ENCODE measurements around the gene HOXC5. TPM values are rescaled to one million over a fixed set of nuclear protein-coding genes. Genes with fewer than 3 reads are reported as not detected.

The HOXC5 gene
- total RNA-seq, 2 donors from 2014 or later, result not detected

DNA sequence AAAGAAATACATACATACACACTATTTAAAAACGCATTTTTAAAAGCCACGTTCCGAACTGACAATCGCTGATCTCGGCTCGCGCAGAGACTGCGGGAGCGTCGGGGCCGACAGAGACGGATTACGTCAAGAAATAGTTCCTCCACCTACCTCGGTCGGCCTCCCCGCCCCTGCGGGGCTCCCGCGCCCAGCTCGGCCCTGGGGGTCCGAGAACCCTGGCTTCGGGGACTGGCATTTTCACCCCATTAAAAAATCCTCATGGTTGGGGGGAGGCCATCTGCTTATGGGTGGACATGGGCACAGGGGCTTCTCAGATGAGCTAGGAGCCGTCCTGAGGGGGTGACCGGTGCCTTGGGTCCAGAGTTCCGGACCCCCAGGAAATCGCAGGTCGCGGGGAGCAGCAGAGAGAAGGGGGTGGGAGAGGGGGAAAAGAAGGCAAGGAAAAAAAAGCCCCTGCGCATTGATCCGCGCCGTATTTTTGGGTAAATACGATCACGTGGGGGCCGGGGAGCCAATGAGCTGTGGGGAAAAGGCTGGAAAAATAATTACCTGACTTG is 33.2 kb upstream of the HOXC5 start:
- Mint-ChIP-seq H3K4me3 (peak overlapping the region; percentile 25), H3K27me3 (peaks cover 70 to 72% of the 10 kb centered on the region in 2 donors), H3K9me3 (no peaks in the 10 kb centered on the region), H3K36me3 (no peaks in the 10 kb centered on the region), H3K27ac (no peak overlapping the region), H3K4me1 (ENCODE audit: low read depth in 2 of 2) (peaks cover 21 to 34% of the 10 kb centered on the region in 2 donors)
- ATAC-seq (no peak), DNase-seq (ENCODE audit: low spot score) (no peak)

DNA sequence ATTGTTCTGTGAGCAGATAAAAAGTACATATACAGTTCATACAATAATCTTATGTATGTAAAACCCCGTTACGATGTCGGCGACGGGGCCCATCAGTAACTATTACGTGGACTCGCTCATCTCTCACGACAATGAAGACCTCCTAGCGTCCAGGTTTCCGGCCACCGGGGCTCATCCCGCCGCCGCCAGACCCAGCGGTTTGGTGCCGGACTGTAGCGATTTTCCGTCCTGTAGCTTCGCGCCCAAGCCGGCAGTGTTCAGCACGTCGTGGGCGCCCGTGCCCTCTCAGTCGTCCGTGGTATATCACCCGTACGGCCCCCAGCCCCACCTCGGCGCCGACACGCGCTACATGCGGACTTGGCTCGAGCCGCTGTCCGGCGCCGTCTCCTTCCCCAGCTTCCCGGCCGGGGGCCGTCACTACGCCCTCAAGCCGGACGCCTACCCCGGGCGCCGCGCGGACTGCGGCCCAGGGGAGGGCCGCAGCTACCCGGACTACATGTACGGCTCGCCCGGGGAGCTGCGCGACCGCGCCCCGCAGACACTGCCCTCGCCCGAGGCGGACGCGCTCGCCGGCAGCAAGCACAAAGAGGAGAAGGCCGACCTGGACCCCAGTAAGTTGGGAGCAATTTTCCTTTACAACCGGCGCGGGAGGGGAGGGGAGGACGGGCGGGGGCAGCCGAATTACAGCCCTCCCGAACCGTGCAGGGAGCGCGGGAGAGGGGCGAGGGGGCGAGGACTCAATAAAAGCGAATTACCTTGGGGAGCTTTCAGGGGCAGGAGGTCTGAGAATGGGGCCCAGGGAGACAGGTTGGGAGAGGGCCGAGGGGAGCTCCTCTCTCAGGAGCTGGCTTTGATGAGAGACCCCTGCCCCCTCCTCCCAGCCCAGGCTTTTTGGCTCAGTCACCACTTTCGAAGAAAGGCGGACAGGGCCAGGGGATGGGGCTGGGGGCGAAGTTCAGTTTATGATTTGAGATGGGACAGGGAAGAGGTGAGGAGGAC is 32.4 kb upstream of the HOXC5 start, which contains the start of gene HOXC9:
Gene HOXC9, plus strand, starts transcription at position 46 of the 999 bp plus-strand sequence. Its CDS starts 28 bp downstream, at position 74.
- Mint-ChIP-seq H3K27me3 (peaks cover 70 to 71% of the 10 kb centered on the region in 2 donors), H3K27ac (no peak within 1 kb of the TSS), H3K4me3 (peak within 1 kb of the TSS; percentile 25), H3K9me3 (no peaks in the 10 kb centered on the region), H3K4me1 (ENCODE audit: low read depth in 2 of 2) (peaks cover 15 to 30% of the 10 kb centered on the region in 2 donors), H3K36me3 (no peaks in the 10 kb centered on the region)
- DNase-seq (ENCODE audit: low spot score) (no peak), ATAC-seq (no peak)

DNA sequence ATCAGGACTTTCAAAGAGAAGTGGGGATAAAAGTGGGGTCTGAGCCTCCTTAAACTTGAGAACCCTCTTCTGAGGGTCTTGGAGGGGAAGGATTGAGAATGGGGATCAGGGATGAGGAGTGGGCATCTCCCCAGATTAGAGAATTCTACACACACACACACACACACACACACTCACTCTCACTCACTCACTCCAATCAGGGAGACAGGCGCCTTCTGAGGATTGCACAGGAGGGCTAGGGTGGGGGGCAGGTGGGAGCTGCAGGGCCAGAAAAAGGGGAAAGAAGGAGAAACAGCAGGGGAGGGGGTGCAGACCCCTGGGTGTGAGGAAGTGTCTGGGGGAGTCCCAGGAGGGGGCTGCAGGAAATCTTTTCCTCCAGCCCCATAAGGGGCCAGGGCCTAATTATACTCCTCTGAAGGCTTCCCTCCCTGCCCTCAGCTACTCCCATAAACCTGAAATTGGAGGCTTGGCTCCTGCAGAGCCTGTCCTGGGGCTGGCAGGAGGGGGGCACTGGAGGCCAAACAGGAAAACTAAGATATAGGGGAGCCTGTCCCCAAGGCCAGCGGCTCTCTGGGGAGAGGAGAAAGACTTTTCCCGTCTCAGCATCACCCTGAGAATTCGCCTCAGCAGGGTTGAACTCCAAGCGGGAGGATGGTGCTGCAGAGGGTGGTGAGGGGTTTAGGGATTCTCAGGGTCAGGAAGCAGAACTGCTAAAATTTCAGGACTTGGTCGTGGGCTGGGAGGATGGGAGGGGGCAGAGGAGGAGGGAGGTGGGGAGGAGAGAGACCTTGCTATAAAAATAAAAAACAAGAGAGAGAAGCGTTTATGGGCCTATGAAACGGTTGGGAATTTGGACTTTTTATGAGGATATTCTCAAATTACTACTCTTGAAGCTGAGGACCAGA is 31.3 kb upstream of the HOXC5 start:
- peaks cover 18 to 33% of the 10 kb centered on the region in 2 donors for H3K4me1 Mint-ChIP-seq (ENCODE audit: low read depth in 2 of 2)
- no peak overlapping the region for H3K27ac Mint-ChIP-seq
- no peak for DNase-seq (ENCODE audit: low spot score)
- H3K4me3 Mint-ChIP-seq, result no peak overlapping the region
- no peaks in the 10 kb centered on the region for H3K9me3 Mint-ChIP-seq
- peaks cover 73 to 74% of the 10 kb centered on the region in 2 donors for H3K27me3 Mint-ChIP-seq
- no peak for ATAC-seq
- H3K36me3 Mint-ChIP-seq, result no peaks in the 10 kb centered on the region

DNA sequence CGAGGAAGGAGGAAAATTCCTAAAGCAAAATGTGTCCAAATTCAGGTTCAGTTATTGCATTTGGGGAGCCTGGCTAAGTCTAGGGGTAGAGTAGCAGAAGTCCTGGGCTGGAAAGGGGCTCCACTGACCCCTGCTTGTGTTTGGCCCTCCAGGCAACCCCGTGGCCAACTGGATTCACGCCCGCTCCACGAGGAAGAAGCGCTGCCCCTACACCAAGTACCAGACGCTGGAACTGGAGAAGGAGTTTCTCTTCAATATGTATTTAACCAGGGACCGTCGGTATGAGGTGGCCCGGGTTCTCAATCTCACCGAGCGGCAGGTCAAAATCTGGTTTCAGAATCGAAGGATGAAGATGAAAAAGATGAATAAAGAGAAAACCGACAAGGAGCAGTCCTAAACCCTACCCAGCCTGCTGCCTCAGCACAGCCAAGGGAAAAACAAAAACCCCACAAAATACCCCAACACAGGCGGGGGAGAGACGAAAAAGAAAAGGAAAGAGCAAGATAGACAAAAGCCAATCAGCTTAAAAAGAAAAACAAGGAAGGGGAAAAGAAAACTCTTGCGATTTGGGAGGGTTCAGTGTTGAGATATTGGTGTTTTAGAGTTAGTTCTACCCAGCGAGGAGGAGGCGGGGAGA is 30.5 kb upstream of the HOXC5 start:
- H3K27ac Mint-ChIP-seq, result no peak overlapping the region
- ATAC-seq (no peak), DNase-seq (ENCODE audit: low spot score) (no peak)
- H3K27me3 Mint-ChIP-seq, result peaks cover 70 to 74% of the 10 kb centered on the region in 2 donors
- H3K4me3 Mint-ChIP-seq, result no peak overlapping the region
- H3K9me3 Mint-ChIP-seq, result no peaks in the 10 kb centered on the region
- no peaks in the 10 kb centered on the region for H3K36me3 Mint-ChIP-seq
- H3K4me1 Mint-ChIP-seq (ENCODE audit: low read depth in 2 of 2), result peaks cover 17 to 32% of the 10 kb centered on the region in 2 donors

DNA sequence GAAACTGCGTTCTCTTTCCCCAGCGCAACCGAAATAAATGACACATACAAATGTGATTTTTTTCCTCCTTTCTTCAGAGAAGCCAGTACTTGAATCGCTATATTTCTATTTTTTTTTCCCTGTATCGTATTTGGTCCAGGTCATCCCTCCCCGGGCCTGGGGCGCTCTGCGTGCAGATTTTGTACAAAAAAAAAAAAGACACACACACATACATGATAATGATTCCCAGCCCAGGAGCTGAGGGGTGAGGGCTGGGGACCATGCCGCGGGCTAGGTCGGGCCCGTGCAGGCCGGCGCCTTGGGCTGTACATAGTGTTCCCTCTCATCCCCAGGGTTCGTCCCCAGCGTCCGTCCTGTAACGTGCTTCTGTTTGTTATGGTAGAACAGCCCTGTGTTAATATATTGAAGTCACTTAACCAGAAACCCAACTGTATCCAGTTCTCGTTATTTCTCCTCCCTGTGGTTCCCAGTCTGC is 29.9 kb upstream of the HOXC5 start:
- H3K27ac Mint-ChIP-seq, result no peak overlapping the region
- no peaks in the 10 kb centered on the region for H3K36me3 Mint-ChIP-seq
- H3K4me1 Mint-ChIP-seq (ENCODE audit: low read depth in 2 of 2), result peaks cover 12 to 28% of the 10 kb centered on the region in 2 donors
- DNase-seq (ENCODE audit: low spot score) (no peak), ATAC-seq (no peak)
- H3K27me3 Mint-ChIP-seq, result peaks cover 68 to 74% of the 10 kb centered on the region in 2 donors
- no peaks in the 10 kb centered on the region for H3K9me3 Mint-ChIP-seq
- no peak overlapping the region for H3K4me3 Mint-ChIP-seq

GRCh38 chr12:54003625-54004024 is 29.2 kb upstream of the HOXC5 start:
- Mint-ChIP-seq H3K9me3 (no peaks in the 10 kb centered on the region), H3K27me3 (peaks cover 65 to 68% of the 10 kb centered on the region in 2 donors), H3K4me3 (no peak overlapping the region), H3K4me1 (ENCODE audit: low read depth in 2 of 2) (peaks cover 12 to 26% of the 10 kb centered on the region in 2 donors), H3K27ac (no peak overlapping the region), H3K36me3 (no peaks in the 10 kb centered on the region)
- no peak for DNase-seq (ENCODE audit: low spot score)
- ATAC-seq, result no peak

GRCh38 chr12:54004063-54004840 is 28.6 kb upstream of the HOXC5 start:
- no peak overlapping the region for H3K4me3 Mint-ChIP-seq
- H3K9me3 Mint-ChIP-seq, result no peaks in the 10 kb centered on the region
- no peak for DNase-seq (ENCODE audit: low spot score)
- peaks cover 63 to 64% of the 10 kb centered on the region in 2 donors for H3K27me3 Mint-ChIP-seq
- H3K4me1 Mint-ChIP-seq (ENCODE audit: low read depth in 2 of 2), result peaks cover 12 to 28% of the 10 kb centered on the region in 2 donors
- H3K36me3 Mint-ChIP-seq, result no peaks in the 10 kb centered on the region
- no peak overlapping the region for H3K27ac Mint-ChIP-seq
- no peak for ATAC-seq

- no peak for DNase-seq (ENCODE audit: low spot score)
- Mint-ChIP-seq H3K36me3 (no peaks in the 10 kb centered on the region), H3K27ac (peak overlapping the region in 1 of 2 donors; percentile 40), H3K9me3 (no peaks in the 10 kb centered on the region), H3K27me3 (peaks cover 60 to 72% of the 10 kb centered on the region in 2 donors), H3K4me1 (ENCODE audit: low read depth in 2 of 2) (peaks cover 12 to 25% of the 10 kb centered on the region in 2 donors), H3K4me3 (no peak overlapping the region)
- ATAC-seq, result no peak
Observed at GRCh38 chr12:54004841-54005530, 27.9 kb upstream of the HOXC5 start.

GRCh38 chr12:54005531-54005852 is 27.4 kb upstream of the HOXC5 start:
- no peak for ATAC-seq
- peaks cover 60 to 77% of the 10 kb centered on the region in 2 donors for H3K27me3 Mint-ChIP-seq
- DNase-seq (ENCODE audit: low spot score), result no peak
- H3K4me1 Mint-ChIP-seq (ENCODE audit: low read depth in 2 of 2), result peaks cover 12 to 22% of the 10 kb centered on the region in 2 donors
- H3K36me3 Mint-ChIP-seq, result no peaks in the 10 kb centered on the region
- peak overlapping the region; percentile 78 for H3K4me3 Mint-ChIP-seq
- H3K9me3 Mint-ChIP-seq, result no peaks in the 10 kb centered on the region
- H3K27ac Mint-ChIP-seq, result peak overlapping the region in 1 of 2 donors; percentile 40

GRCh38 chr12:54005853-54006558 is 26.8 kb upstream of the HOXC5 start:
- Mint-ChIP-seq H3K36me3 (no peaks in the 10 kb centered on the region), H3K27ac (peak overlapping the region in 1 of 2 donors; percentile 40), H3K4me1 (ENCODE audit: low read depth in 2 of 2) (peaks cover 15 to 23% of the 10 kb centered on the region in 2 donors), H3K27me3 (peaks cover 60 to 82% of the 10 kb centered on the region in 2 donors), H3K9me3 (no peaks in the 10 kb centered on the region), H3K4me3 (peak overlapping the region; percentile 78)
- DNase-seq (ENCODE audit: low spot score) (peak; percentile 85), ATAC-seq (peak; percentile 86 to 89)

GRCh38 chr12:54006559-54007220 is 26.2 kb upstream of the HOXC5 start:
- ATAC-seq, result no peak
- Mint-ChIP-seq H3K4me3 (peak overlapping the region; percentile 78), H3K36me3 (no peaks in the 10 kb centered on the region), H3K4me1 (ENCODE audit: low read depth in 2 of 2) (peaks cover 21 to 25% of the 10 kb centered on the region in 2 donors), H3K9me3 (no peaks in the 10 kb centered on the region), H3K27me3 (peaks cover 61 to 84% of the 10 kb centered on the region in 2 donors), H3K27ac (peak overlapping the region in 1 of 2 donors; percentile 40)
- DNase-seq (ENCODE audit: low spot score), result no peak
